GM18526 (cell line): Measurements from ENCODE around the gene FAM124B.

ENCODE experiments used
- POLR2A ChIP-seq: IDR thresholded peaks from 3 replicates; pipeline ENCODE4 v1.6.1; 2011; ENCODE audit not compliant: insufficient read length; ENCODE audit errors: extremely low read depth

The FAM124B gene

GRCh38 chr2:224427471-224427870, 25.6 kb upstream of the FAM124B start:
- no peak for TF ChIP-seq POLR2A

- TF ChIP-seq POLR2A: no peak
Observed at GRCh38 chr2:224426656-224427055, 24.7 kb upstream of the FAM124B start.

GRCh38 chr2:224421065-224421464, 19.2 kb upstream of the FAM124B start:
- TF ChIP-seq POLR2A: no peak

- no peak for TF ChIP-seq POLR2A
Observed at GRCh38 chr2:224417947-224418346, 16.0 kb upstream of the FAM124B start.

- TF ChIP-seq POLR2A: no peak
Observed at GRCh38 chr2:224417361-224417729, 15.4 kb upstream of the FAM124B start.

- TF ChIP-seq POLR2A: no peak
Observed at GRCh38 chr2:224416656-224417360, 14.9 kb upstream of the FAM124B start.

- no peak for TF ChIP-seq POLR2A
Observed at GRCh38 chr2:224413381-224413780, 11.5 kb upstream of the FAM124B start.

- no peak for TF ChIP-seq POLR2A
Observed at GRCh38 chr2:224412141-224413015, 10.5 kb upstream of the FAM124B start.

- TF ChIP-seq POLR2A: no peak
Observed at GRCh38 chr2:224410946-224411561, 9.1 kb upstream of the FAM124B start.

- no peak for TF ChIP-seq POLR2A
Observed at GRCh38 chr2:224408676-224409075, 6.8 kb upstream of the FAM124B start.

- no peak for TF ChIP-seq POLR2A
Observed at GRCh38 chr2:224407241-224407701, 5.4 kb upstream of the FAM124B start.

- TF ChIP-seq POLR2A: no peak
Observed at GRCh38 chr2:224405841-224406370, 4.0 kb upstream of the FAM124B start.

GRCh38 chr2:224405412-224405811, 3.5 kb upstream of the FAM124B start:
- TF ChIP-seq POLR2A: no peak

- no peak for TF ChIP-seq POLR2A
Observed at GRCh38 chr2:224404796-224405195, 2.9 kb upstream of the FAM124B start.

- no peak for TF ChIP-seq POLR2A
Observed at GRCh38 chr2:224403657-224404056, 1.8 kb upstream of the FAM124B start.
